NB4 (cell line): Measurements from ENCODE around the gene NOLC1.

ENCODE experiments used
- DNase-seq: peaks from one replicate; pipeline ENCODE4 v3.0.0; 2010; ENCODE audit warnings: low read depth
- H3K4me3 ChIP-seq: one replicate; pipeline ENCODE4 v1.5.1; 2011; ENCODE audit warnings: mild to moderate bottlenecking, low read depth, low read length, moderate library complexity
- CTCF ChIP-seq: IDR thresholded peaks from one replicate; pipeline ENCODE4 v1.5.1; 2012; ENCODE audit warnings: low read depth, low read length
- MAX ChIP-seq: IDR thresholded peaks from 2 replicates; pipeline ENCODE4 v1.6.1; 2011; ENCODE audit warnings: low read depth, low read length
- MYC ChIP-seq: IDR thresholded peaks from 2 replicates; pipeline ENCODE4 v1.6.1; 2011; ENCODE audit warnings: low read depth, low read length
- POLR2A ChIP-seq: IDR thresholded peaks from 2 replicates; pipeline ENCODE4 v1.6.1; 2011; ENCODE audit warnings: mild to moderate bottlenecking; ENCODE audit not compliant: insufficient read length; ENCODE audit errors: extremely low read depth

The NOLC1 gene

GRCh38 chr10:102132563-102133372, 19.4 kb upstream of the NOLC1 start, which contains the start of gene PPRC1:
Gene PPRC1, plus strand, starts transcription at chr10:102133040. Its CDS starts 29 bp downstream, at chr10:102133069.
- DNase-seq = peak; percentile 100
- H3K4me3 ChIP-seq = peak within 1 kb of the TSS; percentile 89
- peak; percentile 97 for TF ChIP-seq CTCF
- peak; percentile 91 for TF ChIP-seq MYC
- peak; percentile 74 for TF ChIP-seq MAX
- TF ChIP-seq POLR2A = peak; percentile 91

- peak; percentile 89 for DNase-seq
- TF ChIP-seq POLR2A = peak; percentile 48
- TF ChIP-seq CTCF = no peak
- peak; percentile 98 for TF ChIP-seq MAX
- peak; percentile 95 for TF ChIP-seq MYC
- peak overlapping the region; percentile 89 for H3K4me3 ChIP-seq
These were observed 18.6 kb upstream of the NOLC1 start for GRCh38 chr10:102133373-102134195.

- peak overlapping the region; percentile 89 for H3K4me3 ChIP-seq
- no peak for DNase-seq
- no peak for TF ChIP-seq MYC
- TF ChIP-seq POLR2A = no peak
- no peak for TF ChIP-seq CTCF
- TF ChIP-seq MAX = no peak
These were observed 17.8 kb upstream of the NOLC1 start for GRCh38 chr10:102134416-102134815.

GRCh38 chr10:102135956-102136526, 16.1 kb upstream of the NOLC1 start:
- DNase-seq = no peak
- TF ChIP-seq MAX (no peak), POLR2A (no peak), CTCF (no peak), MYC (no peak)
- peak overlapping the region; percentile 89 for H3K4me3 ChIP-seq

- TF ChIP-seq CTCF = no peak
- TF ChIP-seq POLR2A = no peak
- TF ChIP-seq MAX = no peak
- TF ChIP-seq MYC = no peak
- DNase-seq = no peak
- no peak overlapping the region for H3K4me3 ChIP-seq
These were observed 12.7 kb upstream of the NOLC1 start for GRCh38 chr10:102139281-102140110.
